ENCODE results near the gene DNMT3A. TPM values are rescaled to one million over a fixed set of nuclear protein-coding genes. Genes with fewer than 3 reads are reported as not detected.

DNMT3A gene
- total RNA-seq, 1 donor from 2014 or later: 58.1 TPM

DNA sequence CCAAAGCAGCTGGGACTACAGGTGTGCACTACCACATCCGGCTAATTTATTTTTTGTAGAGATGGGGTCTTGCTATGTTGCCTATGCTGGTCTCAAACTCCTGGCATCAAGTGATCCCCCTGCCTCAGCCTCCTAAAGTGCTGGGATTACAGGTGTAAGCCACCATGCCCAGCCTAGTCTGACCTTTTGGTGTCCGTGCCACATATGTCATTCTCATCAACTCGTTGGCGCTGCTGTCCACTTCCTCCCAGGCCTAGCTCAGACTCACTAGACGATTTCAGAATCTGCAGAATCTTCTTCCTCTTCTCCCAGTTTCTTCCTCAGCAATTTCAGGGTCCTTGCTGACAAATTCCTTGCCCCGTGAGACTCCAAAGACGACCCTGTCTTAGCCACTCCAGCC lies 39.8 kb upstream of the DNMT3A start:
- Histone ChIP-seq H3K36me3 (ENCODE audit: insufficient read depth, low read length) (no peaks in the 10 kb centered on the region), H3K4me3 (ENCODE audit: insufficient read depth, low read depth, low read length) (no peak overlapping the region), H3K79me2 (ENCODE audit: insufficient read depth, low read length) (no peaks in the 10 kb centered on the region), H3K9me3 (ENCODE audit: insufficient read depth, low read depth, low read length) (no peaks in the 10 kb centered on the region), H4K20me1 (ENCODE audit: insufficient read depth, low read length) (no peaks in the 10 kb centered on the region), H3K4me1 (ENCODE audit: insufficient read depth, low read length) (peaks cover 24% of the 10 kb centered on the region), H3K4me2 (ENCODE audit: low read length) (no peak overlapping the region), H3K9ac (ENCODE audit: low read length) (no peak overlapping the region), H3K27me3 (ENCODE audit: insufficient read depth, low read length) (no peaks in the 10 kb centered on the region), H3K27ac (ENCODE audit: low read depth, low read length) (no peak overlapping the region), H2AFZ (ENCODE audit: low read depth, low read length) (no peak overlapping the region)
- H3K9me3 Mint-ChIP-seq (ENCODE audit: unreplicated experiment): no peaks in the 10 kb centered on the region
- no peak for FAIRE-seq
- peaks cover 13% of the 10 kb centered on the region for H3K27me3 Mint-ChIP-seq (ENCODE audit: low read depth, unreplicated experiment)
- H3K27ac Mint-ChIP-seq (ENCODE audit: unreplicated experiment): no peak overlapping the region
- no peak overlapping the region for H3K4me3 Mint-ChIP-seq (ENCODE audit: unreplicated experiment)
- peaks cover 11% of the 10 kb centered on the region for H3K4me1 Mint-ChIP-seq (ENCODE audit: low read depth, unreplicated experiment)
- TF ChIP-seq EZH2 (IDR thresholded peaks at IDR 0.05; ENCODE audit: insufficient read depth, low read length): no peak
- TF ChIP-seq CTCF (IDR thresholded peaks at IDR 0.05; ENCODE audit: insufficient read depth, low read depth, low read length): no peak
- no peaks in the 10 kb centered on the region for H3K36me3 Mint-ChIP-seq (ENCODE audit: low read depth, unreplicated experiment)
- DNase-seq (ENCODE audit: low read depth): no peak

DNA sequence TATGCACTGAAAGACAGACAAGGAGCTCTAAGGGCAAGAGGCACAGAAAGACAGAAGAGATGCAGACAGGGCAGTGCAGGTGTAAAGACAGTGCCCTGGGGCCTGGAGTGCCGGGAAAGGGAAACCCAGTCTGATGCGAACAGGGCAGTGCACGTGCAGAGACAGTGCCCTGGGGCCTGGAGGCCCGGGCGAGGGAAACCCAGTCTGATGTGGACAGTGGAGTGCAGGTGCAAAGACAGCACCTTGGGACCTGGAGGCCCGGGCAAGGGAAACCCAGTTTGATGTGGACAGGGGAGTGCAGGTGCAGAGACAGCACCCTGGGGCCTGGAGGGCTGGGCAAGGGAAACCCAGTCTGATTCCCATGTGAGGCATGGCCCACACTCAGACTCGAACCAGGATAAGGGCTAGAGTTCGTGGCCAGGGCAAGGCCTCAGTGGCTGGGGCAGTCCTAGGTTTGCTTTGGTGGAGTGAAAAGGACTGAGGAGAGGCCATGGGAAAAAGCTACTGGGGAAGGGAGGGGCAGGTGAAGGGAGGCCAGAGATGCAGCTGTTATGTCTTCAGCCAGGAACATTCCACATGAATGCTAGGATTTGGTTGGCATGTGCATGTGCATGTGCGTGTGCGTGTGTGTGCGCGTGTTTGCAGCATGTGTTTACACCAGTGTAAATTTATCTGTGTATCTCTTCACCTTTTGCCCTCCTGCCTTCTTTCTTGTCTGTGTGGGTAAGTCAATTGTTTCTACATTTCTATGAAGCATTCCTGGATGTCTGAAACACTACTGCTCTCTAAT lies 39.1 kb upstream of the DNMT3A start:
- H3K9me3 Mint-ChIP-seq (ENCODE audit: unreplicated experiment): no peaks in the 10 kb centered on the region
- H3K79me2 ChIP-seq (ENCODE audit: insufficient read depth, low read length): no peaks in the 10 kb centered on the region
- no peak for FAIRE-seq
- H3K9ac ChIP-seq (ENCODE audit: low read length): no peak overlapping the region
- H3K27me3 Mint-ChIP-seq (ENCODE audit: low read depth, unreplicated experiment): peaks cover 11% of the 10 kb centered on the region
- peaks cover 11% of the 10 kb centered on the region for H3K4me1 Mint-ChIP-seq (ENCODE audit: low read depth, unreplicated experiment)
- no peaks in the 10 kb centered on the region for H3K27me3 ChIP-seq (ENCODE audit: insufficient read depth, low read length)
- H3K9me3 ChIP-seq (ENCODE audit: insufficient read depth, low read depth, low read length): no peaks in the 10 kb centered on the region
- no peaks in the 10 kb centered on the region for H3K36me3 ChIP-seq (ENCODE audit: insufficient read depth, low read length)
- no peaks in the 10 kb centered on the region for H4K20me1 ChIP-seq (ENCODE audit: insufficient read depth, low read length)
- TF ChIP-seq CTCF (IDR thresholded peaks at IDR 0.05; ENCODE audit: insufficient read depth, low read depth, low read length): no peak
- TF ChIP-seq EZH2 (IDR thresholded peaks at IDR 0.05; ENCODE audit: insufficient read depth, low read length): no peak
- H3K36me3 Mint-ChIP-seq (ENCODE audit: low read depth, unreplicated experiment): no peaks in the 10 kb centered on the region
- peaks cover 24% of the 10 kb centered on the region for H3K4me1 ChIP-seq (ENCODE audit: insufficient read depth, low read length)
- DNase-seq (ENCODE audit: low read depth): no peak
- no peak overlapping the region for H3K27ac Mint-ChIP-seq (ENCODE audit: unreplicated experiment)
- H3K27ac ChIP-seq (ENCODE audit: low read depth, low read length): no peak overlapping the region
- H3K4me2 ChIP-seq (ENCODE audit: low read length): no peak overlapping the region
- no peak overlapping the region for H2AFZ ChIP-seq (ENCODE audit: low read depth, low read length)
- H3K4me3 Mint-ChIP-seq (ENCODE audit: unreplicated experiment): no peak overlapping the region
- H3K4me3 ChIP-seq (ENCODE audit: insufficient read depth, low read depth, low read length): no peak overlapping the region

GRCh38 chr2:25380023-25380422 lies 38.3 kb upstream of the DNMT3A start:
- no peak for TF ChIP-seq EZH2 (IDR thresholded peaks at IDR 0.05; ENCODE audit: insufficient read depth, low read length)
- TF ChIP-seq CTCF (IDR thresholded peaks at IDR 0.05; ENCODE audit: insufficient read depth, low read depth, low read length): no peak
- H3K9ac ChIP-seq (ENCODE audit: low read length): no peak overlapping the region
- H3K27me3 Mint-ChIP-seq (ENCODE audit: low read depth, unreplicated experiment): peaks cover 14% of the 10 kb centered on the region

More at GRCh38 chr2:25380023-25380422, 38.3 kb upstream of the DNMT3A start:
- Histone ChIP-seq H3K4me1 (ENCODE audit: insufficient read depth, low read length) (peaks cover 24% of the 10 kb centered on the region), H3K4me3 (ENCODE audit: insufficient read depth, low read depth, low read length) (no peak overlapping the region), H3K27ac (ENCODE audit: low read depth, low read length) (no peak overlapping the region), H3K4me2 (ENCODE audit: low read length) (no peak overlapping the region), H4K20me1 (ENCODE audit: insufficient read depth, low read length) (no peaks in the 10 kb centered on the region), H3K9me3 (ENCODE audit: insufficient read depth, low read depth, low read length) (no peaks in the 10 kb centered on the region), H3K27me3 (ENCODE audit: insufficient read depth, low read length) (no peaks in the 10 kb centered on the region), H3K36me3 (ENCODE audit: insufficient read depth, low read length) (no peaks in the 10 kb centered on the region), H3K79me2 (ENCODE audit: insufficient read depth, low read length) (no peaks in the 10 kb centered on the region), H2AFZ (ENCODE audit: low read depth, low read length) (no peak overlapping the region)
- Mint-ChIP-seq H3K36me3 (ENCODE audit: low read depth, unreplicated experiment) (no peaks in the 10 kb centered on the region), H3K27ac (ENCODE audit: unreplicated experiment) (no peak overlapping the region), H3K4me3 (ENCODE audit: unreplicated experiment) (no peak overlapping the region), H3K9me3 (ENCODE audit: unreplicated experiment) (no peaks in the 10 kb centered on the region), H3K4me1 (ENCODE audit: low read depth, unreplicated experiment) (peaks cover 11% of the 10 kb centered on the region)
- no peak for DNase-seq (ENCODE audit: low read depth)
- no peak for FAIRE-seq
